Parathyroid adenoma (tissue), 2 donors: ENCODE results near the gene KRT39.

Experiments used
- H2AFZ ChIP-seq: fragments of 300-600 bp; sonication (generic); one replicate; pipeline ENCODE4 v1.7.0; 2017; ENCODE audit warnings: antibody characterized with exemption, mild to moderate bottlenecking
- H3K27ac ChIP-seq: fragments of 300-600 bp; sonication (generic); one replicate; pipeline ENCODE4 v1.7.0; 2017
- H3K27me3 ChIP-seq: fragments of 300-600 bp; sonication (generic); one replicate; pipeline ENCODE4 v1.7.0; 2017; ENCODE audit warnings: low read length; ENCODE audit not compliant: control insufficient read depth, insufficient read depth
- H3K36me3 ChIP-seq: fragments of 300-600 bp; sonication (generic); one replicate; pipeline ENCODE4 v1.7.0; 2017; ENCODE audit warnings: low read length; ENCODE audit not compliant: control insufficient read depth, insufficient read depth
- H3K4me1 ChIP-seq: fragments of 300-600 bp; sonication (generic); one replicate; pipeline ENCODE4 v1.7.0; 2017; ENCODE audit warnings: control low read depth
- H3K4me2 ChIP-seq: fragments of 300-600 bp; sonication (generic); one replicate; pipeline ENCODE4 v1.7.0; 2017; ENCODE audit warnings: low read length
- H3K4me3 ChIP-seq: fragments of 300-600 bp; sonication (generic); one replicate; pipeline ENCODE4 v1.7.0; 2017; ENCODE audit warnings: low read depth, low read length
- H3K79me2 ChIP-seq: fragments of 300-600 bp; sonication (generic); one replicate; pipeline ENCODE4 v1.7.0; 2017; ENCODE audit warnings: control low read depth
- H3K9ac ChIP-seq: fragments of 300-600 bp; sonication (generic); one replicate; pipeline ENCODE4 v1.7.0; 2017; ENCODE audit warnings: mild to moderate bottlenecking
- H3K9me3 ChIP-seq: fragments of 300-600 bp; sonication (generic); one replicate; pipeline ENCODE4 v1.7.0; 2017; ENCODE audit warnings: low read length; ENCODE audit not compliant: control insufficient read depth
- CTCF ChIP-seq: fragments of 300-600 bp; sonication (generic); IDR thresholded peaks from one replicate; pipeline ENCODE4 v1.7.0; 2017; ENCODE audit warnings: antibody characterized with exemption, mild to moderate bottlenecking
- donor health status: primary hyperparathyroidism.

The KRT39 gene

GRCh38 chr17:40951011-40951622 lies 15.6 kb downstream of the KRT39 start:
- no peak overlapping the region for H3K4me3 ChIP-seq
- H3K27ac ChIP-seq = no peak overlapping the region
- no peaks in the 10 kb centered on the region for H3K27me3 ChIP-seq
- no peaks in the 10 kb centered on the region for H3K9me3 ChIP-seq
- no peak overlapping the region for H2AFZ ChIP-seq
- no peaks in the 10 kb centered on the region for H3K4me1 ChIP-seq
- no peak for TF ChIP-seq CTCF
- H3K79me2 ChIP-seq = no peaks in the 10 kb centered on the region
- H3K4me2 ChIP-seq = no peak overlapping the region
- no peak overlapping the region for H3K9ac ChIP-seq
- H3K36me3 ChIP-seq = no peaks in the 10 kb centered on the region

GRCh38 chr17:40950176-40950575 lies 16.6 kb downstream of the KRT39 start:
- no peaks in the 10 kb centered on the region for H3K9me3 ChIP-seq
- no peak overlapping the region for H3K9ac ChIP-seq
- no peaks in the 10 kb centered on the region for H3K36me3 ChIP-seq
- H3K27ac ChIP-seq = no peak overlapping the region
- H3K4me1 ChIP-seq = no peaks in the 10 kb centered on the region
- H3K79me2 ChIP-seq = no peaks in the 10 kb centered on the region
- no peak overlapping the region for H2AFZ ChIP-seq
- no peak for TF ChIP-seq CTCF
- H3K27me3 ChIP-seq = no peaks in the 10 kb centered on the region
- H3K4me2 ChIP-seq = no peak overlapping the region
- no peak overlapping the region for H3K4me3 ChIP-seq

GRCh38 chr17:40949418-40949817 lies 17.3 kb downstream of the KRT39 start:
- Histone ChIP-seq H3K9ac (no peak overlapping the region), H2AFZ (no peak overlapping the region), H3K4me3 (no peak overlapping the region), H3K9me3 (no peaks in the 10 kb centered on the region), H3K27me3 (no peaks in the 10 kb centered on the region), H3K79me2 (no peaks in the 10 kb centered on the region), H3K4me1 (no peaks in the 10 kb centered on the region), H3K27ac (no peak overlapping the region), H3K36me3 (no peaks in the 10 kb centered on the region), H3K4me2 (no peak overlapping the region)
- no peak for TF ChIP-seq CTCF

- Histone ChIP-seq H3K4me3 (no peak overlapping the region), H3K79me2 (no peaks in the 10 kb centered on the region), H3K27ac (no peak overlapping the region), H3K9ac (no peak overlapping the region), H3K36me3 (no peaks in the 10 kb centered on the region), H3K4me1 (no peaks in the 10 kb centered on the region), H3K9me3 (no peaks in the 10 kb centered on the region), H2AFZ (no peak overlapping the region), H3K4me2 (no peak overlapping the region), H3K27me3 (no peaks in the 10 kb centered on the region)
- no peak for TF ChIP-seq CTCF
These were observed 18.8 kb downstream of the KRT39 start for GRCh38 chr17:40947929-40948328.

GRCh38 chr17:40945414-40945813 lies 21.3 kb downstream of the KRT39 start:
- no peak overlapping the region for H3K27ac ChIP-seq
- H3K4me1 ChIP-seq = no peaks in the 10 kb centered on the region
- H3K4me2 ChIP-seq = no peak overlapping the region
- no peaks in the 10 kb centered on the region for H3K27me3 ChIP-seq
- no peaks in the 10 kb centered on the region for H3K36me3 ChIP-seq
- H3K79me2 ChIP-seq = no peaks in the 10 kb centered on the region
- no peak overlapping the region for H3K9ac ChIP-seq
- H3K4me3 ChIP-seq = no peak overlapping the region
- H3K9me3 ChIP-seq = no peaks in the 10 kb centered on the region
- no peak overlapping the region for H2AFZ ChIP-seq
- TF ChIP-seq CTCF = no peak
